Progenitor cell of endocrine pancreas (in vitro differentiated cells): ENCODE results near the gene OXA1L. TPM values are rescaled to one million over a fixed set of nuclear protein-coding genes. Genes with fewer than 3 reads are reported as not detected.
A peak's percentile ranks its signal among the peaks of the same experiment; 100 is the strongest.

Experiments
- DNase-seq: peaks from one replicate; pipeline ENCODE4 v3.0.0; 2021; ENCODE audit warnings: low spot score; ENCODE audit not compliant: unreplicated experiment
- H3K27ac Mint-ChIP-seq: 2 replicates; pipeline ENCODE4 v1.8.0; 2021; ENCODE audit warnings: mild to moderate bottlenecking, moderate library complexity, mixed read lengths
- H3K27me3 Mint-ChIP-seq: 2 replicates; pipeline ENCODE4 v1.8.0; 2021; ENCODE audit warnings: mixed read lengths
- H3K36me3 Mint-ChIP-seq: 2 replicates; pipeline ENCODE4 v1.8.0; 2022; ENCODE audit warnings: mixed read lengths; ENCODE audit not compliant: insufficient read depth
- H3K4me1 Mint-ChIP-seq: 2 replicates; pipeline ENCODE4 v1.8.0; 2021; ENCODE audit warnings: low read depth, mixed read lengths
- H3K4me3 Mint-ChIP-seq: 2 replicates; pipeline ENCODE4 v1.8.0; 2021; ENCODE audit warnings: low read depth, mild to moderate bottlenecking, moderate library complexity, mixed read lengths
- H3K9me3 Mint-ChIP-seq: 2 replicates; pipeline ENCODE4 v1.8.0; 2021; ENCODE audit warnings: low read depth, mixed read lengths
- CTCF ChIP-seq: fragments of 200-600 bp; sonication (generic); IDR thresholded peaks from one replicate; pipeline ENCODE4 v1.5.0; 2021; ENCODE audit warnings: antibody characterized with exemption, mild to moderate bottlenecking; ENCODE audit not compliant: unreplicated experiment
- total RNA-seq: library from RNA; stranded (reverse); gene quantifications from 2 replicates; pipeline ENCODE4 v1.2.1, GENCODE V29; 2021

OXA1L gene
- total RNA-seq, 1 donor from 2014 or later = 114 TPM

- no peak overlapping the region for H3K4me3 Mint-ChIP-seq
- TF ChIP-seq CTCF = no peak
- peaks cover 25% of the 10 kb centered on the region for H3K4me1 Mint-ChIP-seq
- peaks cover 1% of the 10 kb centered on the region for H3K36me3 Mint-ChIP-seq
- H3K27ac Mint-ChIP-seq = no peak overlapping the region
- no peaks in the 10 kb centered on the region for H3K27me3 Mint-ChIP-seq
- no peaks in the 10 kb centered on the region for H3K9me3 Mint-ChIP-seq
- no peak for DNase-seq
Observed at GRCh38 chr14:22811722-22812121, 45.2 kb downstream of the OXA1L start.

GRCh38 chr14:22812744-22813143 lies 46.3 kb downstream of the OXA1L start:
- H3K4me3 Mint-ChIP-seq = no peak overlapping the region
- H3K36me3 Mint-ChIP-seq = no peaks in the 10 kb centered on the region
- H3K27me3 Mint-ChIP-seq = no peaks in the 10 kb centered on the region
- H3K27ac Mint-ChIP-seq = peak overlapping the region; percentile 64
- peaks cover 19% of the 10 kb centered on the region for H3K4me1 Mint-ChIP-seq
- H3K9me3 Mint-ChIP-seq = no peaks in the 10 kb centered on the region
- no peak for TF ChIP-seq CTCF
- DNase-seq = no peak

- Mint-ChIP-seq H3K4me1 (peaks cover 20% of the 10 kb centered on the region), H3K9me3 (no peaks in the 10 kb centered on the region), H3K36me3 (no peaks in the 10 kb centered on the region), H3K4me3 (no peak overlapping the region), H3K27me3 (no peaks in the 10 kb centered on the region), H3K27ac (peak overlapping the region; percentile 64)
- no peak for TF ChIP-seq CTCF
- DNase-seq = no peak
Observed at GRCh38 chr14:22813145-22813544, 46.7 kb downstream of the OXA1L start.

- Mint-ChIP-seq H3K4me1 (peaks cover 24% of the 10 kb centered on the region), H3K27me3 (no peaks in the 10 kb centered on the region), H3K27ac (no peak overlapping the region), H3K9me3 (no peaks in the 10 kb centered on the region), H3K36me3 (no peaks in the 10 kb centered on the region), H3K4me3 (no peak overlapping the region)
- DNase-seq = no peak
- no peak for TF ChIP-seq CTCF
Observed at GRCh38 chr14:22814373-22814772, 47.9 kb downstream of the OXA1L start.

- no peak for DNase-seq
- TF ChIP-seq CTCF = no peak
- no peaks in the 10 kb centered on the region for H3K36me3 Mint-ChIP-seq
- no peak within 1 kb of the TSS for H3K4me3 Mint-ChIP-seq
- no peaks in the 10 kb centered on the region for H3K9me3 Mint-ChIP-seq
- no peaks in the 10 kb centered on the region for H3K27me3 Mint-ChIP-seq
- peaks cover 31% of the 10 kb centered on the region for H3K4me1 Mint-ChIP-seq
- peak within 1 kb of the TSS; percentile 33 for H3K27ac Mint-ChIP-seq
Observed at GRCh38 chr14:22814941-22815713, 48.6 kb downstream of the OXA1L start, which contains the start of gene SLC7A7. TSS of gene SLC7A7 (minus strand) at chr14:22815435. CDS start at chr14:22813398, 2,037 bp downstream.
